GM19025 (cell line): ENCODE measurements around the gene DNAJC27.
A peak's percentile ranks its signal among the peaks of the same experiment; 100 is the strongest.
"Not testable (repeated sequence)": the region's sequence is repeated elsewhere in the genome, so short reads cannot be mapped to it uniquely, and the experiment has no call there.

Source experiments
- ATAC-seq: cut with Tn5 transposase; IDR thresholded peaks from one replicate; pipeline ENCODE4 v1.9.1; 2021; ENCODE audit warnings: mild to moderate bottlenecking, low read depth, moderate library complexity; ENCODE audit not compliant: unreplicated experiment

The DNAJC27 gene

DNA sequence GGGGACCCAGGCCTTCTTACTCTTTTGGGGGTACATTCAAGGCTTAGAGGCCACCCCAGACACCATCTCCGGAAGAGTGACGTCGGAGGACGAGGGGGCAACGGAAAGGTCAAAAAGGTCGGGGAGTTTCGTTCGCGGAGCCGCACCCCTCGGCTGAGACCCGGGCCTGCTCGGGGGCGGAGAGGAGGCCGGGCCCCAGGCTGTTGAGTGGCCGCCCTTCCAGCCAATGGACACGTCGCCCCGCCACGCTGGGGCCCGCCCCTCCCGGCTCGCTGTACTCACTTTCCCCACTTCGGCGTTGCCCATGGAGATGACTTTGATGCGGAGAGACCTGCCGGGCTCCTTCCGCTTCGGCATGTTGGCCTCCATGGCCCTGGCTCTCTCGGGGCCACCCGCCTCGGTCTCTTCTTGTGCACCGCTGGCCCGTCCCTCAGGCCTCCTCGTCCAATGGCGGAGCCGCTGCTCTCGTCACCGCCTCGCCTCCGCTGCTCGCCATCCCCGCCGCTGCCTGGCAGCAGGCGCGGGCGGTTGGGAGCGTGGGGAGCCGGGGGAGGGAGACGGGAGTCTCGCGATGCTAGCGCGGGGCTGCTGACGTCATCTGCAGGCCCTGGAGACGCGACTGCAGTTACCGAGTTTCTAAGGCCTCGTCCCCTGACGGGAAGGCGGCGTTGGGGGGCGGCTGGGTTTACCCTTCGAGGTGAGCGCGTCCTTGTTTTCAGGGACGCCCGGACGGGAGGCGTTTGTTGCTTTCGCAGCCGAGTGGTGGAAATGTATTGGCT lies at the start of gene DNAJC27:
Gene DNAJC27 (minus strand): TSS at position 420 of the 779 bp plus-strand sequence. CDS start 51 bp downstream, at position 369.
- ATAC-seq, result peak; percentile 91

DNA sequence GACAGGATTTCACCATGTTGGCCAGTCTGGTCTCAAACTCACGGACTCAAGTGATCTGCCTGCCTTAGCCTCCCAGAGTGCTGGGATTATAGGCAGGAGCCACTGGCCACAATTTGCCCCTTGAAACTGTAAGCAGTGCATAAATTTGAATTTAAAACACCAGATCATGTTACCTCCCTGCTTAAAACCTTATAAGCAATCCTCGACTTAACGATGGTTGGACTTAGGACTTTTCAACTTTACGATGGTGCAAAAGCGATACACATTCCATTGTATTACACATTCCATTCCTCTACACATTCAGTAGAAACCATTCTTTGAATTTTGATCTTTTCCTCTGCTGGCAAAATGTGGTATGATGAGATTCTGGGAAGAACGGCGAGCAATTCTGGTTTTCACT lies 46.9 kb upstream of the DNAJC27 start:
- ATAC-seq, result no peak

DNA sequence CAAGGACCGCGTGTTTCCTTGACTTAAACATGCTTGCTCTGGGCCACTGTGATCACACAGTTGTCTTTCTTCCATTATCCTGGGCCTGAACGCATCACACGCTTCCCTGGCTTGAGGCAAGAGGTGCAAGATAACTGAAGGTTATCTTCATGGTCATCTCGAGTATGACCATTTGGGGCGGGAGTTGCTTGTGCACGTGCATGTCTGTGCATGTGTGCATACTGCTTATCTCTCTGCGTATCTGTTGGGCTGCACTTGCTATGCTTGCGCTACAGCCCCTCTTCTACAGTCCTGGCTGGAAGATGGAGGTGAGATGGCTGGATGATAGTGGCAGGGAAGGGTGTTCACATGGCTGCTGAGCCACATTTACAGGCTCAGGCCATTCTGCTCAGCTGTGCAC lies 42.9 kb upstream of the DNAJC27 start:
- ATAC-seq, result no peak

DNA sequence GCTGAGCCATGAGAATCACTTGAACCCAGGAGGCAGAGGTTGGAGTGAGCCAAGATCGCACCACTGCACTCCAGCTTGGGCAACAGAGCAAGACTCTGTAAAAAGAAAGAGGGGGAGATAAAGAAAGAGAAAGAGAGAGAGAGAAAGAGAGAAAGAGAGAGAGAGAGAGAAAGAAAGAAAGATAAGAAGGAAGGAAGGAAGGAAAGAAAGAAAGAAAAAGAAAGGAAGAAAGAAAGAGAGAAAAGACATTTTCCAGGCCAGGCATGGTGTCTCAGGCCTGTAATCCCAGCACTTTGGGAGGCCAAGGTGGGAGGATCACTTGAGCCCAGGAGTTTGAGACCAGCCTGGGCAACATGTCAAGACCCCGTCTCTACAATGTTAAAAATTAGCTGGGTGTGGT lies 39.6 kb upstream of the DNAJC27 start:
- not testable (repeated sequence) for ATAC-seq

DNA sequence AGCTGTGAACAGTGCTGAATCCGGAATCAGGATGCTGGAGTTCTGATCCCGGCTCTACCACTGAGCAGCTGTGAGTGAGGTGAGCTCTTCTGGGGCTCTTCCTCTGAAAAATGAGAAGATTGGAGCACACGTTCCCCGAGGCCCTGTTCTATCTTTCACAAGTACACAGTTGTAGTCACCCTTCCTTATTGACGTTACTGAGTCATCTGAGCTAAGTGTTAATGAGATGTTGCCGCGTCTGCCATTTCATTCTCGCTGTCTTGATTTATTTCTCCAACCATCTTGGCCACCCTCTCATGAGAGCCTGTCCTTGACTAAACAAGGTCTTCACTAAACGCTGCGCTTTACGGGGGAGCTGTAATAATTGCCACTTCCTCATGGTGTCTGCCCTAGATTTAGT lies 38.2 kb upstream of the DNAJC27 start:
- ATAC-seq, result no peak

DNA sequence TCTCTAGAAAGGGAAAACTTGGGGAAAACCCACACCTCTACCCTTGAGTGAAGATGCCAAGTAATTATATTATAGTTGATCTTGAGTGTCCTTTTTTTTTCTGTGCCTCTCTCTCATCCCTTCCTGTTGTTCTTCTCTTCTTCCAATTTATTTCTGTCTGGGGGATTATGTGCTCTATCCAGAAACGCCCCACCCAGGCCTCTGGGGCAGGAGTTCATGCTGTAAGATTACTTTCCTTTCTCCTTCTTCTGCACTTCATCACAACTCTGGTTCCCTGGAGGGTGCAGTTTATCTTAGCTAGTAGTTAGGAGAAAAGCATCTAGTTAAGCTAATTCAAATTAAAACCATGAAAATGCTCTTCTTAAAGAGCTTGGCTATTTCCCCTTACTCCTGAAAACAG lies 30.3 kb upstream of the DNAJC27 start:
- no peak for ATAC-seq

DNA sequence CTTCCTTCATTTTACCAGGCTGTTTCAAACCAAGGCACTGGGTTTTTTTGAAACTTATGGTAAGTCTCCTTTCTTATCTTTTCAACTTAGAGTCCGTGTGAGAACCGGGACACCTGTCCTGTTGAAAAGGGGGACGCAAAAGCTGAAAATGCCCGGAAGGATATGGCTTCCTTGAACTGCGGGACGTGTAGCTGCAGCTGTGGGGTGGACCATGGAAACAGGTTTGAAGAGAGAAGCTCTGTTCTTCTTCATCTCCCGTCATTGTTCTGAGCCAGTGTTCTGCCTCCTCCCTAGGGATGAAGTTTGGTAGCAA lies 29.5 kb upstream of the DNAJC27 start:
- ATAC-seq, result no peak

DNA sequence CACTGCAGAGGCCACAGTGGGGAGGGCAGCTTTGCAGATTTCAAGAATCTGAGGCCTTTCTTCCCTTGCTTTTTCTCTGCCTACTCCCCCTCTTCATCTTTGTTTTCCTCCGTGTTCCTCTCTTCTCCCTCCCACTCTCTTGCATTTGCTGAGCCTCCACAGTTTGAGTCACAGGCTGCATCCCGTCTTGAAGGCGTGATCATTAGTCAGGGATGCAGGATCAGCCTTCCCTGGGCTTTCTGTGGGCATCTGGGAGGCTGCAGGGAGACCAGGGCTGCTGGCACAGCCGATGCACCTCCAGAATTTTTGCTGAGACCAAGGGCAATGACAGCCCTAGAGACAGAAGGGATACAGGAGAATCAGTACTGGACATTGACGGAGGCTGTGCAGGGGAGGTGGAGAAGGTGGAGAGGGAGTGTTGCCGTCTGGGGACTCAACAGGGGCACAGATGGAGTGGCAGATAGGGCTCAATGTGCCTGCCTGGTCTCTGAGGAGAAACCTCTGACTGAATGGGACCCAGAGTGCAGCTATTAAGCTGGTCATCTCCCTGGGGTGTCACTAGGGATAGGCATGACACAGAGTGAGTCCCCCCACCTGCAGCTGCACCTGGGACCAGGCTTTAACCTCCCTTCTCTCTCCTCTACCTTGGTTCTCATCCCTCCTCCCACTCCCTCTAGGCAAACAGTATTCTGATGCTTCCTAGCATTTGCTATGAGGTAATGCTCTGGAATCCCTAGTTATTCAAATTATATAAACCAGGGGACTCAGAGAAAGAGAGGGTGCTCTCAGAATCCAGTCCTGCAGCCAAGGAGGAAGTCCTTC lies 29.0 kb upstream of the DNAJC27 start:
- no peak for ATAC-seq

DNA sequence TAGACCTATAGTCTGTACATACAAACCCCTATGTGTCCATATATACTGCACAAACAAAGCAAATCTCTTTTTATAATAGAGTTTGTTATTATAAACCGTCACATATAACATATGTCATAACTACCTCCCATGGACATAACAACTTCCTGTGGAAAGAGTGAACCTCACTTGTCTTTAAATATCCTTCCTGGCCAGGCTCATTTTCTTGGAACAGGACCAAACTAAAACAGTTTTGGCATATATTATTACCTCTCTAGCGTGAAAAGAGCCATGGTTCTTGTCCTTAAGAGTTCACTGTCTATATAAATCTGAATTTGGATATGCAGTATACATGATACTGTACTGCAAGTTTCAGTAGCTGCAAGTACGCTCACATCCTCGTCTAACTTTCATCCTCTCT lies 28.3 kb upstream of the DNAJC27 start:
- no peak for ATAC-seq

DNA sequence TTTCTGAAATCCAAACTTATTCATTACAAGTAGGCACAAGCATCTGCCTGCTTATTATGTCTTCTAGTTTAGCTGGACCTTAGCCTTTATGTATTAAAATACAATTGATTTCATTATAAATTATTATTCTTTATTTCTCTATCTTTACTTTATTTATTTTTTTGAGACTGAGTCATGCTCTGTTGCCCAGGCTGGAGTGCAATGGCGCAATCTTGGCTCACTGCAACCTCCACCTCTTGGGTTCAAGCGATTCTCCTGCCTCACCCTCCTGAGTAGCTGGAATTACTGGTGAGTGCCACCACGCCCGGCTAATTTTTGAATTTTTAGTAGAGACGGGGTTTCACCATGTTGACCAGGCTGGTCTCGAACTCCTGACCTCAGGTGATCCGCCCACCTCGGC lies 27.3 kb upstream of the DNAJC27 start:
- ATAC-seq, result not testable (repeated sequence)

DNA sequence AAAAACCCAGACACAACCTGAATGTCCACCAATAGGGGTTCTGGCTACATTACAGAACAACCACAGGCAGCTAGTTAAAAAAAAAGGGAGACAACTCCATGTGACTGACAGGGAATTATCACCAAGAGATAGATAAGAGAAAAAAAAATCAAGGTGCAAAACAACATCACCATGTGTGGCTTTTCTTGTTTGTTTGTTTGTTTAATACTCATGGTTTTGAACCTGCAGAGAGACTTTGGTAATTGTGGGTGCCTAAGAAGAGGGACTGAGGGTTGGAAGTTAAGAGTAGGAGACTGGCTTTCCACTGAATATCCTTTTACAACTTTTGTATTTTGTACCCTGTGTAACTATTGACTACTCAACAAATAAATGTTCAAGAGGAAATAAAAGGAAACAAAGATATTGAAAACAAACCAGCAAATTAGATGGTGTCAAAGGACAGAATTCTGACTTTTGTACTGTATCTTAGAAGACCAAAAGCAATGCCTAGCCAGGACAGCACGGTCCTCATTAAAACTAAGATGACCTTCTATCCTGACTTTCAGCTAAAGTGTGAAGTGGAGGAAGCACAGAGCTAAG lies 22.5 kb upstream of the DNAJC27 start:
- ATAC-seq, result no peak

DNA sequence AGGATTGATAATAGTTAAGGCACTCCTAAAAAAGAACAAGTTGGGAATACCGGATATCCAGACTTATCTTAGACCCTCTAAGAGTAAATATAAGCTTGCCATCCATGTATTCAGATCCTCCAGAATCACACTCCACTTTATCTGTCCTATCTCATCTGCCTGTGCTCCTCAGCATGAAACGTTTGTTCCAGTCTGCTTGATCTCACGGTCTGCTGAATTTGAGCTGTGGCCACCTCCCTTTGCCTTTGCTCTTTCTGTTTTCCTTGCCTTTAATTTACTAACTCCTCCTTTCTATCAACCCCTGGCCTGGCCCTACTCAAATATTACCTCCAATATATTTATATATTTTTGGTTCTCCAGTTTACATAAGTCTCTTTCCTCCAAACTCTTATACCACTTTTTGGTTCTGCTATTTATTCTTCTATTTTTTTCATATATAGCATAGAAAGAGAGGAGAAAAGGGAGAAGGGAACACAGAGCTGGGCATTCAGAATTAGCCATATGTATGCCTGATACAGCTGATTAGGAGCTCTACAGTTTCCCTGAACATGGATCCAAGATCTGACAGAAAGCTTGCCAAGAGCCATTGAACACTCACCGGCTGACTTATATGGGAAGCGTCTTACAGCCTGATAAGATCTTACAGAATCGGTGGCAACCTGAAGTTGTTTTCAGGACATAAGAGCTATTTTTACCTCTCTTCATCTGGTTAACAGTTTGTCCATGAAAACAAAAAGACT lies 21.8 kb upstream of the DNAJC27 start:
- ATAC-seq, result no peak

DNA sequence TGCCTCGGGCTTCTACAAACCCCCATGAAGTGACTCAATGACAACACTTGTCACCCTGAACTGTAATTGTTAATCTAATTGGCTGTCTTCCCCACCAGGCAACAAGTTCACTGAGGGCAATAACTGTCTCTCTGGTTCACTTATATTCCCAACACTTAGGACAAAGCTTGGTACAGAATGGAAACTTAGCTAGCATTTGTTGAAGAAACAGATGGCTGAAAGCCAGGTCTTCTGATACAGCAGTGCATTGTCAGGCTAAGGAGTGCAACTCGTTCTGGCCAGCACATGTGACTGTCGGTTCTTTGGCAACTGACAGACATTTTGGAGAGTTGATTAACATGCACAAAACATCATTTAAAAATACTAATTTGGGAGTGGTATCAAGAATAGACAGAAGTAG lies 14.6 kb upstream of the DNAJC27 start:
- no peak for ATAC-seq

DNA sequence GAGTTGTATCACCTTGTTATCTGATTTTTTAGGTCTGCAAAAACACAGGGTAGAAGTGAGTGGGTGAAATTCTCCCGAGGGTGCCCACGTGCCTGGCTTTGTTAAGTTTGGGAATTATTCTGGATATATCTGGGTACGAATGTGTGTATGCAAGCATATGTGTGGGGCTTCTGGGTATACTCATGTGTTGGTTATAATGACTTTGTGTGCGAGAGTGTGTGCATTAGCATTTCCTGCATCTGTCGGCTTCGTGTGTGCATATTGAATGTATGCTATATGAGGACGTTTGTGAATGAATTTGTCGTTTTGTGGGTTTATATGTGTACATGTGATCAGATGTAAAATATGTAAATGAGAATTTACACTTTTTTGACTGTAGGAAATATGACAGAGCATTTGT lies 13.8 kb upstream of the DNAJC27 start:
- ATAC-seq, result no peak

DNA sequence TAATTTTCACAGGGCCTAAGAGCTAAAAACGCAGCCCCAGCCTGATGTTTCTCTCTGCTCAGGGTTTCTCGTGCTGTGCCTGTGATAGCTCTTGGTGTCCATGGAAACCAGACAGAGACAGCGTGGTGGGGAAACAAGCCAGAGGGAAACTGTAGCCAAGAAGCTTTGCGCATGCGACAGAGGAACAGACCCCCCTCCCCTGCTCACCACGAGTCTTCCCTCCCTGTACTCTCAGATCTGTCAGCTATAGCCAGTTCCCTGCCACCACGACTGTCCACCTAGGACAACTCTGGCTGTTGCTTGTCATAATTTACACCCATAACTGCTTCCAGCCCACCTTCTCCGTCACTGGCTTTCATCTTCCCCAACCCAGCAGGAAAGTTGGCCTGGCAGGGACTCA lies 13.2 kb upstream of the DNAJC27 start:
- ATAC-seq, result no peak

DNA sequence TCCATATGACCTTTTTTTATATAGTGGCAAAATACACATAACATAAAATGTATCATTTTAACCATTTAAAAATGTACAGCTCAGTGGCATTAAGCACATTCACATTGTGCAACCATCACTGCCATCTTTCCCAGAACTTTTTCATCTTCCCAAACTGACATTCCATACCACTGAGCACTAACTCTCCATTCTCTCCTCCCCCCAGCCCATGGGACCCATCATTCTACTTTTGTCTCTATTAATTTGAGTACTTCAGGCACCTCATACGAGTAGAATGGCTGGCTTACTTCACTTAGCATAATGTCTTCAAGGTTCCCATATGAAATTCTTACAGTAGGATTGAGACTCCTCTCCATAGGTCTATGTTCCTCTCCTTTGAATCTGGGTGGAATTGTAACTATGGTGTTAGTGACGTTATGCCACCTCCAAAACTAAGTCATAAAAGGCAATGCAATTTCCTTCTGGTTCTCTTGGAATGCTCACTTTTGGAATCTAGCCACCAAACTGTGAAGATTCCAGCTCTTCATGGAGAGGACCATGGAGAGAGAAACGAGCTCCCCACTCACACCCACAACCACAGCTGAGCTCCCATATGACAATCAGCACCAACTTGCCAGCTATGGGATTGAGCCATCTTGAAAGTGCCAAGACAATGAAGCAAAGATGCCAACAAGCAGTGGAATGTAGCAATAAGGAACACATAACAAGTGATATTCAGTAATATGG lies 9.8 kb upstream of the DNAJC27 start:
- ATAC-seq, result no peak

DNA sequence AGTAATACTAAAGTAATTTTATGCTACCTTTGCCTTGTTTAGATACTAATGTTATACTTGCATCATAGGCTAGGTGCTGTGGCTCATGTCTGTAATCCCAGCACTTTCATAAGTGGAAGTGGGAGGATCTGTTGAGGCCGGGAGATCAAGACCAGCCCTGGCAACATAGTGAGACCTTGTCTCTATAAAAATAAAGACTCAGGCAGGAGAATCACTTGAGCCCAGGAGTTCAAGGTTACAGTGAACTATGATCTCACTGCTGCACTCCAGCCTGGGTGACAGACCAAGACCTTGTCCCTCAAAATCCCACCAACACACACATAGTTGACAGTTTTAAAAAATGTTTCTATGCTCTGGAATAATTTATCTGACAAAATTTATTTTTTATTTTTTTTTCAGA lies 6.9 kb upstream of the DNAJC27 start:
- ATAC-seq, result no peak

DNA sequence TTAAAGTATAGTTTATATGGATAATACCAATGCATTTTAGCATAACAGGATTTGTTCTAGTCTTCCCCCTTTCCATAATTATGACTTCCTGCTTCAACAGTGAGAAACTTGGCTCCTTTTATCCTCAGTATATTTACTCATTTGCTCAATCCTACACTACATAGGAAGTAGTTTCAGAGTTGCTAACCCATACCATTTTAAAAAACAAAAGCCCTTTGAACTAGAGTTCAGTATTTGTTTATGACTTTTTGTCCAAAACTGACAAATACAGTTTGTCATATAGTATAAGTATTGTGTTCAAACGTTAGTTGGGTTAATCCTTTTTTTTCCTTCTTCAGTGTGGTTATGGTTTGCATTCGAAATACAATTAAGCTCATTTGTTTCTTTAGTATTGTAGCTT lies 5.9 kb upstream of the DNAJC27 start:
- ATAC-seq, result no peak

DNA sequence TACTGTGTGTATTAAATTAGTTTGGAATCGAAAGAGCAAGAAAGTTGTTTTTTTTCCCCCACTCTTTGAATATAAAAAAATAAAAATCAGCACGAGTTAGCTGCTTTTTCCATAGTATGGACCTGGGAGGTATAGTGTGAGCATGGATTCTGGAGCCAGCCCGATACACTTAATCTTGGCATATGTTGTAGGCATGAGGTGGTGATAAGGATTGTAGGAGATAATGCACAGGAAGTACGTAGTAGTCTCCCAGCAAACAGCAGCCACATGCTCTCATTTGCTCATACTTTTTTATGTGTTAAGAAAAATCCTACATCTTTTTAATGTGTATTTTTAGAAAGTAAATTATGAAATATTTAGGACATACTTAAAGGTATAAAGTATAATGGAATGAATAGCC lies 2.1 kb upstream of the DNAJC27 start:
- no peak for ATAC-seq

DNA sequence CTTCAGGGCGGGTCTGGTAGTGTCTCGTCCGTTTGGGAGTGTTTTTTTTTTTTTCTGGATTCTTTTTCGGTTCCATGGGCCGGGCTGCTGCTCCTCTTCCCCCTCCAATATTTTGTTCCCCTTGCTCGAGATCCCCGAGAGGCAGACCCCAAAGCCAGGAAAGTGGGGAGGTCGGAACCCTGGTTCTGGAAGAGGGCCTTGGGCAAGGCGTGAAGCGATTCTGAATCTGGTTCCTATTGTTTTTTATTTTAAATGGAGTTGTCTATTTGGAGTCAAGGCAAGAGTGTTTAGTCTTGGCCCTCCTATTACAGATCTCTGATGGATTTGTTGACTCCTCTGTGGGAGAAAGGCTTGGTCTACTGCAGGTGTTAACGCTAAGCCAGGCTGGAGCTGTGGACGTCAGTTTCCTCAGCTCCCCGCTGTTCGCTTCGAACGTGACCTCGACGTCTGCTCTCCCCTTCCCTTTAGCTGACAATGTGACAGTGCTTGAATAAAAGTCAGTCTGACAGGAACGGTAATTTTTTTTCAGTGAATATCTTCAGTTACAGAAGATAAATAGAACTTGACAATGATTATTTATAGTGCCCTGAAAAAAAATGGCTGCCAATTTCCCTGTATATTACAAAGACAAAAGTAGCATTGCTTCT lies 683 bp upstream of the DNAJC27 start:
- ATAC-seq, result no peak
